Neutrophil (primary cell): ENCODE data around the gene SAMD11.
"Not testable (repeated sequence)": the region's sequence is repeated elsewhere in the genome, so short reads cannot be mapped to it uniquely, and the experiment has no call there.

Experiments used
- H3K27ac ChIP-seq: fragments of 200-600 bp; sonication (generic); 2 replicates; pipeline ENCODE4 v1.5.1; 2016; ENCODE audit warnings: mild to moderate bottlenecking, moderate library complexity
- H3K27me3 ChIP-seq: fragments of 200-600 bp; sonication (generic); 2 replicates; pipeline ENCODE4 v1.6.0; 2016; ENCODE audit warnings: mild to moderate bottlenecking
- H3K36me3 ChIP-seq: fragments of 200-600 bp; sonication (generic); 2 replicates; pipeline ENCODE4 v1.5.1; 2017
- H3K4me1 ChIP-seq, 2 experiments: fragments of 200-600 bp in 1 of 2; sonication (generic) in 1 of 2; 1 replicate in 1 of 2; 2 replicates in 1 of 2; pipeline versions ENCODE4 v1.5.1 to v1.6.1; 2013 to 2016; ENCODE audit warnings: low read depth in 1 of 2, low read length in 1 of 2, mild to moderate bottlenecking in 1 of 2, moderate library complexity in 1 of 2; ENCODE audit not compliant: control insufficient read depth in 1 of 2, insufficient read depth in 1 of 2
- H3K4me3 ChIP-seq, 2 experiments: fragments of 200-600 bp in 1 of 2; sonication (generic) in 1 of 2; 1 replicate in 1 of 2; 2 replicates in 1 of 2; pipeline ENCODE4 v1.5.1; 2013 to 2016; ENCODE audit warnings: low read depth in 1 of 2, low read length in 1 of 2, mild to moderate bottlenecking in 1 of 2, moderate library complexity in 1 of 2
- H3K9me3 ChIP-seq: fragments of 200-600 bp; sonication (generic); 2 replicates; pipeline ENCODE4 v1.5.1; 2016
- CTCF ChIP-seq: fragments of 200-600 bp; sonication (generic); IDR thresholded peaks from 2 replicates; pipeline ENCODE4 v1.5.1; 2016; ENCODE audit warnings: antibody characterized with exemption

SAMD11 gene

GRCh38 chr1:982765-983436, 59.2 kb downstream of the SAMD11 start:
- TF ChIP-seq CTCF, result no peak
- H3K27ac ChIP-seq, result no peak overlapping the region
- no peaks in the 10 kb centered on the region for H3K4me1 ChIP-seq
- H3K27me3 ChIP-seq, result peaks cover 82% of the 10 kb centered on the region
- H3K9me3 ChIP-seq, result no peaks in the 10 kb centered on the region
- H3K4me3 ChIP-seq, result no peak overlapping the region
- no peaks in the 10 kb centered on the region for H3K36me3 ChIP-seq

GRCh38 chr1:983798-984475, 60.2 kb downstream of the SAMD11 start:
- Histone ChIP-seq H3K27ac (no peak overlapping the region), H3K27me3 (peaks cover 92% of the 10 kb centered on the region), H3K9me3 (no peaks in the 10 kb centered on the region), H3K4me1 (no peaks in the 10 kb centered on the region), H3K4me3 (no peak overlapping the region), H3K36me3 (no peaks in the 10 kb centered on the region)
- TF ChIP-seq CTCF, result peak; percentile 78

DNA sequence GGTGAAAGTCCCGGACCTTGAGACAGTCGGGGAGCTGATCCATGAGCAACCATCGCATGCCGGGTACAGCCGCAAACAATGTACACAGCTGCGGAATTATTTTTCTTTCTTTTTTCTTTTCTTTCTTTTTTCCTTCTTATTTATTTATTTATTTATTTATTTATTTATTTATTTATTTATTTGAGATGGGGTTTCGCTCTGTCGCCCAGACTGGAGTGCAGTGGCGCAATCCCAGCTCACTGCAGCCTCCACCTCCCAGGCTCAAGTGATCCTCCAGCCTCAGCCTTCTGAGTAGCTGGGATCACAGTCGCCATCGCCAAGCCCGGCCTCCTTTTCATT, 60.7 kb downstream of the SAMD11 start:
- Histone ChIP-seq H3K9me3 (no peaks in the 10 kb centered on the region), H3K4me3 (no peak overlapping the region), H3K4me1 (no peaks in the 10 kb centered on the region), H3K36me3 (no peaks in the 10 kb centered on the region), H3K27ac (no peak overlapping the region), H3K27me3 (peaks cover 95% of the 10 kb centered on the region)
- TF ChIP-seq CTCF, result no peak

- no peak for TF ChIP-seq CTCF
- H3K27ac ChIP-seq, result no peak overlapping the region
- H3K4me1 ChIP-seq, result no peaks in the 10 kb centered on the region
- no peaks in the 10 kb centered on the region for H3K36me3 ChIP-seq
- H3K9me3 ChIP-seq, result no peaks in the 10 kb centered on the region
- peaks cover 98% of the 10 kb centered on the region for H3K27me3 ChIP-seq
- no peak overlapping the region for H3K4me3 ChIP-seq
Measured at GRCh38 chr1:985126-985525, 61.4 kb downstream of the SAMD11 start.

GRCh38 chr1:988061-988460, 64.3 kb downstream of the SAMD11 start:
- H3K27ac ChIP-seq, H3K9me3 ChIP-seq: not testable (repeated sequence)

GRCh38 chr1:991275-991674, 67.6 kb downstream of the SAMD11 start:
- not testable (repeated sequence) for H3K27ac ChIP-seq, H3K36me3 ChIP-seq, H3K9me3 ChIP-seq, H3K4me1 ChIP-seq, H3K4me3 ChIP-seq
- H3K27me3 ChIP-seq, result peaks cover 96% of the 10 kb centered on the region

More at GRCh38 chr1:988061-988460, 64.3 kb downstream of the SAMD11 start:
- not testable (repeated sequence) for H3K4me1 ChIP-seq, H3K4me3 ChIP-seq, H3K36me3 ChIP-seq
- peaks cover 95% of the 10 kb centered on the region for H3K27me3 ChIP-seq
